Colonic mucosa (tissue), 4 donors: ENCODE results near the gene CERS1. TPM values are rescaled to one million over a fixed set of nuclear protein-coding genes. Genes with fewer than 3 reads are reported as not detected.

ENCODE experiments used
- DNase-seq: peaks from one replicate; pipeline ENCODE4 v3.0.0-alpha.2; 2020
- H3K27ac ChIP-seq: fragments of 200-600 bp; one replicate; pipeline ENCODE4 v1.8.0; 2021
- H3K27me3 ChIP-seq: fragments of 200-600 bp; one replicate; pipeline ENCODE4 v1.8.0; 2021
- H3K36me3 ChIP-seq: fragments of 200-600 bp; one replicate; pipeline ENCODE4 v1.8.0; 2021
- H3K4me1 ChIP-seq: fragments of 200-600 bp; one replicate; pipeline ENCODE4 v1.8.0; 2021; ENCODE audit warnings: mild to moderate bottlenecking
- H3K4me3 ChIP-seq: fragments of 200-600 bp; one replicate; pipeline ENCODE4 v1.8.0; 2021
- H3K9ac ChIP-seq, 2 donors: one replicate each; pipeline ENCODE4 v1.7.0; 2013; ENCODE audit warnings: control low read depth in 2 of 2, low read depth in 2 of 2, low read length in 2 of 2
- H3K9me3 ChIP-seq: fragments of 200-600 bp; one replicate; pipeline ENCODE4 v1.8.0; 2021
- intact Hi-C: fragments of 100-400 bp; cut with DNase I; formaldehyde crosslinking; loops from one replicate; pipeline ENCODE4 v1.14.1; 2022
- total RNA-seq, 2 donors: library from RNA; stranded (reverse); fragmentation: NEBNext Ultra II Directional in 1 of 2; extraction: Animal tissue kit (Norgen Biotek cat#: 25700) in 1 of 2; gene quantifications; one replicate each; pipeline ENCODE4 v1.2.1, GENCODE V29; 2021
- TF ChIP-seq, protein P1 (sequence below): fragments of 200-600 bp; IDR thresholded peaks from one replicate; pipeline ENCODE4 v1.8.0; 2022; ENCODE audit warnings: antibody characterized with exemption, mild to moderate bottlenecking
- donor health status: healthy.
- donor health status: DM: no; HTN: no; CAD: no.
- donor health status: DM: no; HTN: no; CAD: no.

Gene CERS1
- total RNA-seq, 2 donors from 2014 or later = 0.15 to 0.58 TPM

DNA sequence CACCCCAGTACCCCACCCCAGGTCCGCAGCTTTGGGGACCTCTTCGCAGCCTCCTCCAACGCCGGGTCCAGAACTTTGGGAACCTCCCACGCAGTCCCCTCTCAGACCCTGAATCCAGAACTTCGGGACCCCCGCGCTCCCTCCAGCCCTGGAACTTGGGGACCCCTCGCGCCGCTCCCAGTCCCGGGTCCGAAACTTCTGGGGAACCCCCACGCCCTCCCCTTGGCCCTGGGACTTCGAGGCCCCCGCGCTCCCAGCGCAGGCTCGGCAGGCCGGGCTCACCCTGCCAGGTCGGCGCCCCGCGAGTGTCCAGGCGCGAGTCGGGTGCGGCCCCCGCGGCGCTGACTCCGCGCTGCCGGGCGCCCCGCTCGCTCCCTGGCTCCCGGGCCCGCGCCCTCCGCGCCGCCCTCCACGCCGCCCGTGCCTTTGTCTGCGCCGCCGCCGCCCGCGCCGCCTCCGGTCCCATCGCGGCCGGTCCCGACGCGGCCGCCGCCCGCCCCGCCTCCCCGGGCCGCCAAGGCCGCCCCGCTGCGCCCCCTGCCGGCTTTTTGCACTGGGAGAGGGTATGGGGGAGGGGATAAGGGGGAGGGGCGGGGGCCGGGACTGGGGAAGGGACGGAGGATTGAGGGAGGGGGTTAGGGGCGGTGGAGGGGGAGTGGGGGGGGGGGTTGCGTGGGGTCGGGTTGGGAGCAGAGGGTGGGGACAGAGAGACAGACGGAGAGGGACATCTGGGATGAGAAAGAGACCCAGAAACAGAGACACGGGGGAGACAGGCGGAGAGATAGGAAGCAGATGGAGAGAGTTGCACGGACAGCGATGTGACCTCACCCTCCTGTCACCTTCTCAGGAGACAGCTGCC is 45.0 kb upstream of the CERS1 start, which contains the start of gene HOMER3:
HOMER3 (minus strand) TSS at position 449 of the 859 bp plus-strand sequence. CDS start 2,235 bp downstream, outside the sequence.
- Histone ChIP-seq H3K27ac (no peak within 1 kb of the TSS), H3K4me1 (no peaks in the 10 kb centered on the region), H3K27me3 (peaks cover 5% of the 10 kb centered on the region), H3K9ac (peak within 1 kb of the TSS; percentile 46 to 66), H3K4me3 (peak within 1 kb of the TSS; percentile 44), H3K9me3 (no peaks in the 10 kb centered on the region), H3K36me3 (no peaks in the 10 kb centered on the region)
- TF ChIP-seq, protein P1, sequence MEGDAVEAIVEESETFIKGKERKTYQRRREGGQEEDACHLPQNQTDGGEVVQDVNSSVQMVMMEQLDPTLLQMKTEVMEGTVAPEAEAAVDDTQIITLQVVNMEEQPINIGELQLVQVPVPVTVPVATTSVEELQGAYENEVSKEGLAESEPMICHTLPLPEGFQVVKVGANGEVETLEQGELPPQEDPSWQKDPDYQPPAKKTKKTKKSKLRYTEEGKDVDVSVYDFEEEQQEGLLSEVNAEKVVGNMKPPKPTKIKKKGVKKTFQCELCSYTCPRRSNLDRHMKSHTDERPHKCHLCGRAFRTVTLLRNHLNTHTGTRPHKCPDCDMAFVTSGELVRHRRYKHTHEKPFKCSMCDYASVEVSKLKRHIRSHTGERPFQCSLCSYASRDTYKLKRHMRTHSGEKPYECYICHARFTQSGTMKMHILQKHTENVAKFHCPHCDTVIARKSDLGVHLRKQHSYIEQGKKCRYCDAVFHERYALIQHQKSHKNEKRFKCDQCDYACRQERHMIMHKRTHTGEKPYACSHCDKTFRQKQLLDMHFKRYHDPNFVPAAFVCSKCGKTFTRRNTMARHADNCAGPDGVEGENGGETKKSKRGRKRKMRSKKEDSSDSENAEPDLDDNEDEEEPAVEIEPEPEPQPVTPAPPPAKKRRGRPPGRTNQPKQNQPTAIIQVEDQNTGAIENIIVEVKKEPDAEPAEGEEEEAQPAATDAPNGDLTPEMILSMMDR = no peak
- intact Hi-C loops = no loop called here
- peak; percentile 84 for DNase-seq

DNA sequence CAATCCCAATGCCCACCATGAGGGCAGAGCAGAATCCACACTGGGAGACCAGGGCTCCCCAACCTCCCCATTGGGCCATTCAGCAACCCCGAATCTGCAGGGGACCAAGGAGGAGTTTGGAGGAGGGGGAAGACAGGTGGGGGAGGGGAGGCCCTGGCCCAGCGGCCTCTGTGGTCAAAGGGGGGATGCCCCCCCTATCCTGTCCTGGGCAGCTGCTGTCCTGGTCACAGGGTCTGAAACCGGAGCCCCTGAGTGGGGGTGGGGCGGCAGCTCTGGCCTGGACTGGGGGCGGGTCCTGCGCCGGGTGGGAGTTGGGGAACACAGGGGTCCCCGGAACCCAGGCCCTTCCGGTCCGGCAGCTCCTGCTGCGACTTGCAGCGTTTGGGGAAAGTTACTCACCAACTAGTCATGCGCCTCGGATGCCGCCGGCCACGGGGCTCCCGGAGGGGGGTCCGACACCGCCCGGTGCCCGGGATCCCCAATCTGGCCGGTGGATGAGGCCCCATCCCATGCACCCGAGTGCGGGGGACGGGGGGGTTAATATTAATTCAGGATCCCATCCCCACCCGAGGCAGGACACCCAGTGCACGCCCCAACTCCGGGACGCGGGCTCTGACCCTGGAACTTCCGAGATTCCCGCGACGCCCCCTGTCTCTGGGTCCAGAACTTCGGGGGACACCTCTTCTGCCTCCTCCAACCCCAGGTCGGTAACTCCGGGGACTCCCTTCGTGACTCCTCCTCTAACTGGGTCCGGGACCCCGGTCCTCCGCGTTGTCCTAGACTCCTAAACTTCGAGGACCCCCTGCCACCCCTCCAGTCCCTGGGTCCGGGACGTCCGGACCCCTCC is 44.2 kb upstream of the CERS1 start:
- DNase-seq = peak; percentile 36
- Histone ChIP-seq H3K9me3 (no peaks in the 10 kb centered on the region), H3K27ac (no peak overlapping the region), H3K36me3 (no peaks in the 10 kb centered on the region), H3K27me3 (peaks cover 5% of the 10 kb centered on the region), H3K4me1 (no peaks in the 10 kb centered on the region), H3K4me3 (peak overlapping the region; percentile 44), H3K9ac (peak overlapping the region; percentile 46 to 66)
- intact Hi-C loops = no loop called here
- TF ChIP-seq, protein P1 = no peak

DNA sequence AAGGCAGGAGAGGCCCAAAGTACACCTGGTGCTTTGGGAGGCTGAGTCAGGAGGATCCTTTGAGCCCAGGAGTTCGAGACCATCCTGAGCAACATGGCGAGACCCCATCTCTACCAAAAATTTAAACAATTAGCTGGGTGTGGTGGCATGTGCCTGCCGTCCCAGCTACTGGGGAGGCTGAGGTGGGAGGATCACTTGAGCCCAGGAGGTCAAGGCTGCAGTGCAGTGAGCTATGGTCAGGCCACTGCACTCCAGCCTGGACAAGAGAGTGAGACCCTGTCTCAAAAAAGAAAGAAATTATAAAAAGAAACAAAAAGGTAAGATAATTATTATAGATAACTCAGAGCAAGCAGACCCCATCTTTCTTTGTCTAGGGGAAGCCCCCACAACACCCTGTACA is 43.2 kb upstream of the CERS1 start:
- Histone ChIP-seq H3K27ac (no peak overlapping the region), H3K9me3 (no peaks in the 10 kb centered on the region), H3K9ac (no peak overlapping the region), H3K4me1 (no peaks in the 10 kb centered on the region), H3K4me3 (no peak overlapping the region), H3K36me3 (no peaks in the 10 kb centered on the region), H3K27me3 (peaks cover 5% of the 10 kb centered on the region)
- DNase-seq = no peak
- intact Hi-C loops = no loop called here
- TF ChIP-seq, protein P1 = no peak

DNA sequence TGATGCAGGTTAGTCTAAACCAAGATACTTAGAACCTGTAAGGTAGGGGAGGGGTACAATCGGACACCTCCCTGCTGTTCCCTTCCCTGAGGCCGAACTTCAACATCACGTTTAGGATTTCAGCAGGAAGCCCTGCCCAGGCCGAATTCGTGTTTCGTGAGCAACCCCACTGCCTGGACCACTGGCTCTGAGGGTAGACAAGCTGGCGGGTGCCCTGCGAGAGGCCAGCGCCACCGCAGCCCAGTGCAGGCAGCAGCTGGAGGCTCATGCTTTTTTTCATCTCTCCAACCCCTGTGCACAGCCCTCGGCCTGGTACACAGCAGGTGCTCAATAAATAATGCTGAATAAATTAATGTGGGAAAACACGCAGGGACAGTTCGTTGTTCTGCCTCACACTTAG is 37.3 kb upstream of the CERS1 start:
- no peaks in the 10 kb centered on the region for H3K9me3 ChIP-seq
- intact Hi-C loops = no loop called here
- no peak for DNase-seq
- H3K4me3 ChIP-seq = no peak overlapping the region
- TF ChIP-seq, protein P1 = no peak
- H3K9ac ChIP-seq = no peak overlapping the region
- no peak overlapping the region for H3K27ac ChIP-seq
- H3K4me1 ChIP-seq = no peaks in the 10 kb centered on the region
- H3K36me3 ChIP-seq = no peaks in the 10 kb centered on the region
- H3K27me3 ChIP-seq = no peaks in the 10 kb centered on the region

DNA sequence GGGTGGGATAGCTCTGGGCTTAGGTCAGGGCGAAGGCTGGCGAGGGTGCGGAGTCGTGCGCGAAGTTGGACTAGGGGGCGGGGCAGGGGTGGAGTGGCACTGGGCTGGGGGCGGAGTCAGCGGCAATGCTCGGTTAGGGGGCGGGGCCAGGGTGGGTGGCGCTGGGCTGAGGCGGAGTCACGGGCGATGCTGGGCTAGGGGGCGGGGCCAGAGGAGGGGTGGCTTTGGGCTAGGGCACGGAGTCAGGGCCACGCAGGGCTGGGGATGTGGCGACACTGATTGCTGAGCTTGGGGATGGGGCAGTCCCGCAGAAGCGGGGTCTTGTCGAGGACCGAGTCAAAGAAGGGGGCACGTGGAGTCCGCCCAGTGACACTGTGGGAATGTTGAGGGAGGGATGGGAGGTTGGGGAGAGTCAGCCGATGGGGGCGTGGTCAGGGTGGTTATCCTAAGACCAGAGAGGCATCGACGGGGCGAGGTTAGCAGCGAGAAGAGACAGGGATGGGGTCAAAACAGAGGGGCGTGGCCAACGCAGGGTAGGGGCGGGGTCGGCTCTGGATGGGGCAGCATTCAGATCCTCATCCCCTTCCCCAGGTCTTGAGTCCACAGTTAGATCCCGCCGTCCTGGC is 36.4 kb upstream of the CERS1 start:
- Histone ChIP-seq H3K27ac (no peak overlapping the region), H3K9ac (no peak overlapping the region), H3K36me3 (no peaks in the 10 kb centered on the region), H3K27me3 (no peaks in the 10 kb centered on the region), H3K9me3 (no peaks in the 10 kb centered on the region), H3K4me3 (peak overlapping the region; percentile 4), H3K4me1 (no peaks in the 10 kb centered on the region)
- peak; percentile 92 for DNase-seq
- TF ChIP-seq, protein P1 = no peak
- intact Hi-C loops = no loop called here
